Measurements from ENCODE around the gene C9orf78. TPM values are rescaled to one million over a fixed set of nuclear protein-coding genes. Genes with fewer than 3 reads are reported as not detected.

Gene C9orf78
- total RNA-seq, 1 experiment from 2014 or later: 37.5 TPM

DNA sequence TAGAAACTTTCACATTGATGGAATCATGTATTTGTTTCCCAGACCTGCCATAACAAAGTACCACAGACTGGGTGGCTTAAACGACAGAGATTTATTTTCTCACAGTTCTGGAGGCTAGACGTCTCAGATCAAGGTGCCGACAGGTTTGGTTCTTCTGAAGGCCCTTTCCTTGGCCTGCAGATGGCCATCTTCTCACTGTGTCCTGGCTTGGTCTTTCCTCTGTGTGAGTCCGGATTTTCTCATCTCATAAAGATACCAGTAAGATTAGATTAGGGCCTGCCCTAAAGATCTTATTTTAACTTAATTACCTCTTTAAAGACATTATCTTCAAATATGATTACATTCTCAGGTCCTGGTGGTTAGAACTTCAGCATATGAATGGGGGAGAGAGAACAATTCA, 6.0 kb upstream of the C9orf78 start:
- Histone ChIP-seq H4K8ac (replicated peaks; ENCODE audit: insufficient read length, low read depth, low read length) (no peak overlapping the region), H2AFZ (ENCODE audit: low read length) (no peak overlapping the region), H3K18ac (ENCODE audit: insufficient read length, low read depth, low read length) (no peak overlapping the region), H3K27me3 (ENCODE audit: insufficient read depth, low read length) (no peaks in the 10 kb centered on the region), H4K91ac (ENCODE audit: insufficient read length, low read depth, low read length) (no peak overlapping the region), H4K5ac (ENCODE audit: insufficient read length, low read depth, low read length) (no peak overlapping the region), H3K9ac (ENCODE audit: extremely low read depth, insufficient read length, low read length) (no peak overlapping the region), H3K23me2 (ENCODE audit: insufficient read length, low read depth, low read length, poor library complexity, severe bottlenecking) (no peaks in the 10 kb centered on the region), H3K4ac (ENCODE audit: low read depth, low read length) (no peak overlapping the region), H2BK5ac (ENCODE audit: insufficient read length, low read length) (no peak overlapping the region), H2AK5ac (ENCODE audit: insufficient read length, low read length) (no peak overlapping the region), H3K14ac (ENCODE audit: insufficient read depth, low read length) (no peak overlapping the region), H3T11ph (ENCODE audit: low read length) (no peak overlapping the region), H2BK15ac (ENCODE audit: low read depth, low read length) (no peak overlapping the region), H2BK12ac (ENCODE audit: insufficient read length, low read depth, low read length) (no peak overlapping the region), H3K56ac (ENCODE audit: insufficient read length, low read depth, low read length) (no peak overlapping the region), H3K4me2 (ENCODE audit: insufficient read depth, insufficient read length, low read length) (no peak overlapping the region), H2BK20ac (ENCODE audit: low read depth, low read length, poor library complexity, severe bottlenecking) (no peak overlapping the region), H3K4me1 (ENCODE audit: insufficient read depth, low read length) (peaks cover 6% of the 10 kb centered on the region; the same call in 1 of the 2 replicates), H2BK120ac (ENCODE audit: low read depth, low read length, poor library complexity, severe bottlenecking) (no peak overlapping the region), H4K20me1 (ENCODE audit: control insufficient read depth, insufficient read depth, insufficient read length) (no peaks in the 10 kb centered on the region), H3K23ac (ENCODE audit: insufficient read length, low read depth, low read length) (no peak overlapping the region), H3K27ac (ENCODE audit: insufficient read length, low read depth, low read length) (no peak overlapping the region), H3K79me2 (ENCODE audit: insufficient read depth, low read length) (no peaks in the 10 kb centered on the region), H3K9me3 (ENCODE audit: control insufficient read depth, low read depth, low read length) (no peaks in the 10 kb centered on the region), H3K79me1 (ENCODE audit: insufficient read depth, low read depth, low read length, poor library complexity, severe bottlenecking) (no peaks in the 10 kb centered on the region)
- Mint-ChIP-seq H3K9me3 (no peaks in the 10 kb centered on the region), H3K27me3 (ENCODE audit: low read depth) (no peaks in the 10 kb centered on the region; the same call in 1 of the 2 replicates), H3K4me1 (peaks cover 39 to 46% of the 10 kb centered on the region in 2 experiments), H3K4me3 (no peak overlapping the region; a peak in 1 of 5 replicates), H3K27ac (peak overlapping the region in 2 of 3 experiments; percentile 24 to 37; a peak in 2 of 7 replicates), H3K36me3 (ENCODE audit: insufficient read depth in 1 of 3, low read depth in 3 of 3) (peaks cover 0 to 2% (median 0%) of the 10 kb centered on the region in 3 experiments; a peak in 2 of 7 replicates)
- no peak for TF ChIP-seq CTCF (conservative IDR thresholded peaks at IDR 0.05)
- no peak for DNase-seq
- no CpG with 5 or more reads among the region's 4 CpGs for WGBS (ENCODE audit: extremely low coverage, insufficient read length, low lambda C conversion rate)
